ENCODE data around the gene KRTAP4-2. TPM values are rescaled to one million over a fixed set of nuclear protein-coding genes. Genes with fewer than 3 reads are reported as not detected.

KRTAP4-2 gene
- total RNA-seq, 1 donor from 2014 or later: not detected

DNA sequence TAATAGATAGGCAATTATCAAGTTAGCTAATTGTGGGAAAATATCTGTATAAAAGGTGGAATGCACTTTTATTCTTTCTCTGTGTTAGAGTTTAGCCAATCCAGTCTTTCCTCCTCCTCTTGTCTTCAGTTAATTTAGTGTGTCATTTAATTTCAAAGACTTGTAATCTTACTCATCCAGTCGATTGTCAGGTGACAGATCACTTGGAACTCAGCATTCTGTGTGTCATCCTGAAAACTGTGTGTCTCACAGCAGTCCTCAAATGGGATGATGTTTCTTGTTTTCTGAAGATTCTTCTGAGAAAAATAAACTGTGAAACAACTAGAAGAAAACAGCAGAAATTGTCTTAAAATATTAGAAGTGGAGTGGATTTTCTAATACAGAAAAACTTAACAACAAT lies 7.0 kb upstream of the KRTAP4-2 start:
- Mint-ChIP-seq H3K4me3 (no peak overlapping the region), H3K9me3 (no peaks in the 10 kb centered on the region), H3K27me3 (ENCODE audit: low read depth) (peaks cover 41% of the 10 kb centered on the region), H3K27ac (ENCODE audit: unreplicated experiment) (no peak overlapping the region), H3K36me3 (ENCODE audit: low read depth) (no peaks in the 10 kb centered on the region), H3K4me1 (no peaks in the 10 kb centered on the region)
- TF ChIP-seq, protein P1, sequence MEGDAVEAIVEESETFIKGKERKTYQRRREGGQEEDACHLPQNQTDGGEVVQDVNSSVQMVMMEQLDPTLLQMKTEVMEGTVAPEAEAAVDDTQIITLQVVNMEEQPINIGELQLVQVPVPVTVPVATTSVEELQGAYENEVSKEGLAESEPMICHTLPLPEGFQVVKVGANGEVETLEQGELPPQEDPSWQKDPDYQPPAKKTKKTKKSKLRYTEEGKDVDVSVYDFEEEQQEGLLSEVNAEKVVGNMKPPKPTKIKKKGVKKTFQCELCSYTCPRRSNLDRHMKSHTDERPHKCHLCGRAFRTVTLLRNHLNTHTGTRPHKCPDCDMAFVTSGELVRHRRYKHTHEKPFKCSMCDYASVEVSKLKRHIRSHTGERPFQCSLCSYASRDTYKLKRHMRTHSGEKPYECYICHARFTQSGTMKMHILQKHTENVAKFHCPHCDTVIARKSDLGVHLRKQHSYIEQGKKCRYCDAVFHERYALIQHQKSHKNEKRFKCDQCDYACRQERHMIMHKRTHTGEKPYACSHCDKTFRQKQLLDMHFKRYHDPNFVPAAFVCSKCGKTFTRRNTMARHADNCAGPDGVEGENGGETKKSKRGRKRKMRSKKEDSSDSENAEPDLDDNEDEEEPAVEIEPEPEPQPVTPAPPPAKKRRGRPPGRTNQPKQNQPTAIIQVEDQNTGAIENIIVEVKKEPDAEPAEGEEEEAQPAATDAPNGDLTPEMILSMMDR (conservative IDR thresholded peaks at IDR 0.05): no peak
- no peak for DNase-seq (ENCODE audit: low read depth, low spot score)

DNA sequence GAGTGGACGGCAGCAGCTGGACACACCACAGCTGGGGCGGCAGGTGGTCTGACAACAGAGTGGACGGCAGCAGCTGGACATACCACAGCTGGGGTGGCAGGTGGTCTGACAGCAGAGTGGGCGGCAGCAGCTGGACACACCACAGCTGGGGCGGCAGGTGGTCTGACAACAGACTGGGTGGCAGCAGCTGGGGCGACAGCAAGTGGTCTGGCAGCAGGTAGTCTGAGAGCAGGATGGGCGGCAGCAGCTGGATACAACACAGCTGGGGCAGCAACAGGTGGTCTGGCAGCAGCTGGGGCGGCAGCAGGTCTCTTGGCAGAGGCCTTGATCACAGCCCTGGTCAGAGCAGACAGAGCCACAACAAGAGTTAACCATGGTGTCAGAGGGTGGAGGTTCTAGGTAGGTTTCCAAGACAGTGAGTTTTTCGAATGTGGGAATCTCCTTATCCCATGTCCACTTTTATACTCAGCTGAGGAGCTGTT lies 6.5 kb upstream of the KRTAP4-2 start, which contains the start of gene KRTAP4-1:
Gene KRTAP4-1, minus strand, starts transcription at position 432 of the 482 bp plus-strand sequence. Its CDS starts 57 bp downstream, at position 375.
- no peaks in the 10 kb centered on the region for H3K4me1 Mint-ChIP-seq
- no peak for DNase-seq (ENCODE audit: low read depth, low spot score)
- no peaks in the 10 kb centered on the region for H3K9me3 Mint-ChIP-seq
- H3K27ac Mint-ChIP-seq (ENCODE audit: unreplicated experiment): no peak within 1 kb of the TSS
- TF ChIP-seq, protein P1 (conservative IDR thresholded peaks at IDR 0.05): no peak
- H3K27me3 Mint-ChIP-seq (ENCODE audit: low read depth): peaks cover 41% of the 10 kb centered on the region
- H3K36me3 Mint-ChIP-seq (ENCODE audit: low read depth): no peaks in the 10 kb centered on the region
- no peak within 1 kb of the TSS for H3K4me3 Mint-ChIP-seq

DNA sequence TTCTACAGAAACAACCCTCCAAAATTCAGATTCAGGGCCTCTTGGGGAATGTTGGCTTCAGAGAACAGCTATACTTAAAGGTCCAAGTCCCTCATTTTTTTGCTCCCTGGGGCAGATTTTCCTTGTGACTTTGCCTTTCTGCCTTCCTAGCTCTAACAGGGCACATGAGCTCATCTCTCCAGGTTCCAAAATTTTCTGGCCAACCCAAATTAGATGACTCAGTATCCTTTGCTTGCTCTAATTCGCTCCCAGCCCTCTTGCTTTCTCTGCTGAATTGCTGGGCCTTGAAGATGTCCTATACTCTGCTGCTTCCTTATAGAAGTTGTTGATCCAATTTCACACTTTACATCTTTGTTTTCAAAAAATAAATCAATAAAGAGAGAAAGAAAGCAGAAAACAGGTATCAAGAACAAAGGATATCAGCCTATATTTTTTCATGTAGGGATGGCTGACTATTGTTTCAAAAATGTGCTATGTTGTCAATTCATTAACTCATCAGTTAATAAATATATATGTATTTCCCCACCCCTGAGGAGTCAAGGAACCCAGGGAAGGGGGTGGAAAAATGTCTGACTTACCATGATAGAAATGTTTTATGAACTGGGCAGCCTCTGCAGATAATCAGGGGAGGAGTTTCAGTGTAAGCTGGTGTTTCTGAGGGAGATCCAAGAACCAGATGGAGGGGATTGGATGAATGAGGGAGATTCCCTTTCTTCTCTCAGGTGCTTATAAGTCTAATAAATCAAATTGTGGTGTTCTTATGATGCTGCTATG lies 1.0 kb upstream of the KRTAP4-2 start:
- TF ChIP-seq, protein P1 (conservative IDR thresholded peaks at IDR 0.05): no peak
- H3K27me3 Mint-ChIP-seq (ENCODE audit: low read depth): peaks cover 31% of the 10 kb centered on the region
- no peaks in the 10 kb centered on the region for H3K4me1 Mint-ChIP-seq
- no peak overlapping the region for H3K4me3 Mint-ChIP-seq
- no peaks in the 10 kb centered on the region for H3K9me3 Mint-ChIP-seq
- no peak overlapping the region for H3K27ac Mint-ChIP-seq (ENCODE audit: unreplicated experiment)
- no peak for DNase-seq (ENCODE audit: low read depth, low spot score)
- no peaks in the 10 kb centered on the region for H3K36me3 Mint-ChIP-seq (ENCODE audit: low read depth)

DNA sequence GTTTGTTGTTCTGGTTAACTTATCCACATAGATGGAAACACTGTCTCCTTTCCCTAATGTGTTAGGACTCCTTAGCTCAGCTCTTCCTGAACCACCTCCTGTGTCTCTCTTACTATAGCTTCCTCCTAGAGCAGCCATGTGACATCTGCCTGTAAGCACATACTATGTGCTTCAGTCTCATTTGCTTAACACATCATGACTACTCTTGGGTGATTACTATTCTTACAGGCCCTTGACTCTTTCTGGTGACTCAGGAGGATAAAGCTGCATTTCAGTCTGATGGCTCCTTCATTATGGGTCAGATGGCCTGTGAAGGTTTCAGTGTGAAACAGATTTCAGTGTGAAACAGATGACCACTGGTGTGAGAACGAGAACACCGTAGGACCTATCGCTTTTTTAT lies 320 bp upstream of the KRTAP4-2 start:
- peaks cover 29% of the 10 kb centered on the region for H3K27me3 Mint-ChIP-seq (ENCODE audit: low read depth)
- DNase-seq (ENCODE audit: low read depth, low spot score): no peak
- no peaks in the 10 kb centered on the region for H3K36me3 Mint-ChIP-seq (ENCODE audit: low read depth)
- no peaks in the 10 kb centered on the region for H3K4me1 Mint-ChIP-seq
- H3K4me3 Mint-ChIP-seq: no peak overlapping the region
- TF ChIP-seq, protein P1 (conservative IDR thresholded peaks at IDR 0.05): no peak
- no peaks in the 10 kb centered on the region for H3K9me3 Mint-ChIP-seq
- H3K27ac Mint-ChIP-seq (ENCODE audit: unreplicated experiment): no peak overlapping the region

DNA sequence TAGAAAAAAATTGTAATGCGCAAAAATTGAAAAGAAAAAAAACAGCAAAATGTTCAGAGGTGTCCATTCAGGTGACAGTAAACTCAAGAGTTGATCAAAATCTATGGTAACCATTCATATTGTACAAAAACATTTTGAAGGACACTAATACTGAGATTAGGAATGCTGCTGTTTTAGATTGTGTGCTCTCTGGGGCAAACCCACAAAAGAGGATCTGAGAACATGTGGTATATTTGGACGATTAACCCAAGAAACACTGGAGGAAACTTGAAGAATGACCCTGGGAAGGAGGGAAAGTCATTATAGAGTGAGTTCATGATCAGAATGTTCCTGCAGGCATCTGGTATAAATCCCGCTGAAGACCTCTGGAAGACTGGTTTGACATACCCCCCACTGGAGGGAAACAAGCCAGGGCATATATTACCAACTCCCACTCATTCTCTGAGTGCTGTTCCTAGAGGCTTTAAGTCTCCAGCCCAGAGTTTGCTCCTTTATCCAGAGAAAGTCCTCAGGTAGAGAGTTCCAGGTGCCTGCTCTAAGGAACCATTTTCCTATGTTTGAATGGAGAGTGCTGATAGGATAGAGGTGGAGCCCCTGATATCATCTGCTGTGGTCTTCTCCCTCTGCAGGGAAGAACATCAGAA lies 1.2 kb downstream of the KRTAP4-2 start:
- Mint-ChIP-seq H3K9me3 (no peaks in the 10 kb centered on the region), H3K27ac (ENCODE audit: unreplicated experiment) (no peak overlapping the region), H3K4me3 (no peak overlapping the region), H3K27me3 (ENCODE audit: low read depth) (peaks cover 30% of the 10 kb centered on the region), H3K36me3 (ENCODE audit: low read depth) (no peaks in the 10 kb centered on the region), H3K4me1 (no peaks in the 10 kb centered on the region)
- TF ChIP-seq, protein P1 (conservative IDR thresholded peaks at IDR 0.05): no peak
- no peak for DNase-seq (ENCODE audit: low read depth, low spot score)

Measured in neural crest cell (in vitro differentiated cells).